ENCODE data around the gene NEK10. TPM values are rescaled to one million over a fixed set of nuclear protein-coding genes. Genes with fewer than 3 reads are reported as not detected.

The NEK10 gene
- total RNA-seq, 4 donors from 2014 or later: 4.0 to 6.0 (median 5.4) TPM

DNA sequence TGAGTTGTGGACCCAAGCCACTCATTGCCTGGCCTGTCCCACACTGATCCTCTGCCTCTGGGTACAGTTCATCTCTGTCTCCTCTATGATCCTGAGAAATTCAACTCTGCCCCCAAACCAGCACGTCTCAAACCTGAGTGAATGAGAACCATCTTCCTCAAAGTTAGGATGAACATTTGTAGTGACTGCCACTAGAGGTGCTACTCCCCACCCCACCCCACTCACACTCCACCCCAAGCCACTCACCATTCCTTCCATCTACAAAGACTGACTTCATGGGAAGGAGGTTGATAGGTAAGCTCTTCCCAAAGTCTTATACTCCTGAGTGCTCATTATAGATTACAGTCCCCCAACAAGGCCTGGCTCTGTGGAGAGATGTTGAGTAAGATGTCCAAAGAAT, 43.8 kb downstream of the NEK10 start:
- no peak for DNase-seq
- H3K4me1 ChIP-seq: peaks cover 0 to 7% (median 0%) of the 10 kb centered on the region in 4 donors
- H3K36me3 ChIP-seq: no peaks in the 10 kb centered on the region
- no peaks in the 10 kb centered on the region for H3K27me3 ChIP-seq
- TF ChIP-seq POLR2A (IDR thresholded peaks at IDR 0.05): no peak
- TF ChIP-seq, protein P1, sequence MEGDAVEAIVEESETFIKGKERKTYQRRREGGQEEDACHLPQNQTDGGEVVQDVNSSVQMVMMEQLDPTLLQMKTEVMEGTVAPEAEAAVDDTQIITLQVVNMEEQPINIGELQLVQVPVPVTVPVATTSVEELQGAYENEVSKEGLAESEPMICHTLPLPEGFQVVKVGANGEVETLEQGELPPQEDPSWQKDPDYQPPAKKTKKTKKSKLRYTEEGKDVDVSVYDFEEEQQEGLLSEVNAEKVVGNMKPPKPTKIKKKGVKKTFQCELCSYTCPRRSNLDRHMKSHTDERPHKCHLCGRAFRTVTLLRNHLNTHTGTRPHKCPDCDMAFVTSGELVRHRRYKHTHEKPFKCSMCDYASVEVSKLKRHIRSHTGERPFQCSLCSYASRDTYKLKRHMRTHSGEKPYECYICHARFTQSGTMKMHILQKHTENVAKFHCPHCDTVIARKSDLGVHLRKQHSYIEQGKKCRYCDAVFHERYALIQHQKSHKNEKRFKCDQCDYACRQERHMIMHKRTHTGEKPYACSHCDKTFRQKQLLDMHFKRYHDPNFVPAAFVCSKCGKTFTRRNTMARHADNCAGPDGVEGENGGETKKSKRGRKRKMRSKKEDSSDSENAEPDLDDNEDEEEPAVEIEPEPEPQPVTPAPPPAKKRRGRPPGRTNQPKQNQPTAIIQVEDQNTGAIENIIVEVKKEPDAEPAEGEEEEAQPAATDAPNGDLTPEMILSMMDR (IDR thresholded peaks at IDR 0.05): no peak
- peak overlapping the region in 2 of 4 donors; percentile 16 to 46 for H3K27ac ChIP-seq
- no peak overlapping the region for H3K4me3 ChIP-seq
- H3K9me3 ChIP-seq: no peaks in the 10 kb centered on the region

DNA sequence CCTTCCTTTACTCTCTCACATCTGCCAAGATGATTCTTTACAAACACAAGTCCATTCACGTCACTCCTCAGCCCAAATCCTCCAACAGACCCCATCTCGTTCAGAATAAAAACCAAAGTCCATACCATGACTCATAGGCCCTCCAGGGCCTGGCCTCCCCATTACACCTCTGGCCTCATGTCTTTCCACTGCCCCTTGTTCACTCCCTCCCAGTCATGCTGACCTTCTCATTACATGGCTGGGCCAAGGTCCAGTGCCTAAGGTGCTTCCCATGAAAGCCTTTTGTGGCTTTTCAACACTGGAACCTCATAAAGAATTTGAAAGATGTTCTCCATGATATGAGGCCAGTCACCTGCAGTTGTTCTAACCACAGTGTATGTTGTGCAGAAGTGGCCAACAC, 44.5 kb downstream of the NEK10 start:
- Histone ChIP-seq H3K27me3 (no peaks in the 10 kb centered on the region), H3K4me3 (no peak overlapping the region), H3K36me3 (no peaks in the 10 kb centered on the region), H3K27ac (peak overlapping the region in 2 of 4 donors; percentile 3 to 46), H3K9me3 (no peaks in the 10 kb centered on the region), H3K4me1 (peaks cover 0 to 7% (median 0%) of the 10 kb centered on the region in 4 donors)
- DNase-seq: no peak
- no peak for TF ChIP-seq POLR2A (IDR thresholded peaks at IDR 0.05)
- TF ChIP-seq, protein P1 (IDR thresholded peaks at IDR 0.05): no peak

DNA sequence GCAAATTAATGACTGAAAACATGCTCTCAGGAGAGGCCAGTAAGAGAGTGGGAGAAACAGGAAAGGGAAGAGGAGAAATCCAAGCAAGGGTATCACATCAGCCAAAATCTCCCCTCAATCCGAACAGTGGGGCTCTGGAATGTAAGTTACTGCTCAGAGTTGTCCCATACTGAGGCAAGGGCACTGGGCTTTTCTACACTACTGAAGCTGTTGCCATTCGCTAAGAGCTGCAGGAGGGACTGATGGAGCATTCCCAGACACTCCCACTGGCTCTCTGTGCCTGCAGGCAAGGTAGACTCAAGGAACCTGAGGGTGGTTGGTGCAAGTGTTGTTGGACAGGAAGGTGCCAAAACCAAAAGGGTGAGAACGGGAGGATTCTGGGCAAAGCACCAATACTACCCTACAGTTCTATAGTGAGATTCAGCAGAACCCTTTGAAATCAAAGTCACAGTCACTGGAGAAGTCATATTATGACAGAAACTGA, 46.1 kb downstream of the NEK10 start:
- no peaks in the 10 kb centered on the region for H3K9me3 ChIP-seq
- no peak for TF ChIP-seq POLR2A (IDR thresholded peaks at IDR 0.05)
- TF ChIP-seq, protein P1 (IDR thresholded peaks at IDR 0.05): no peak

DNA sequence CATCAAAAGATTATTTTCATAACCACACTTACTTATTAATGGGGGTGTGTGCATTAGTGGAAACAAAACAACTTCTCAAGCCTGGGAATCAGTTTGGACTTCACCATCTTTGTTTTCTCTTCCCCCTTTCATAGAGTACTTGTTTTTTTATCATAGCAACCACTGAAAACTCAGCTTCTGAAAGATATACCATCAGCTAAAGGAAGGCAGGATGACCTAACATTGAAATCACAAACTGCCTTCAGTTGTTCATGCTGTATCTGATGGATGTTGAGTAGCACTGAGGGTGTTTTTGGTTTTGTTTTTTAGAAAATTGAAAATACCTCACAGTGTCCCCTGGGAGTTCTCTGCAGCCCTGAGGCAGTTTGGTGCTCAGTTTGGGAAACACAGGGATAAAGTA, 46.5 kb downstream of the NEK10 start:
- TF ChIP-seq, protein P1 (IDR thresholded peaks at IDR 0.05): no peak
- TF ChIP-seq POLR2A (IDR thresholded peaks at IDR 0.05): no peak
- H3K27me3 ChIP-seq: no peaks in the 10 kb centered on the region
- H3K9me3 ChIP-seq: no peaks in the 10 kb centered on the region
- no peak overlapping the region for H3K4me3 ChIP-seq
- H3K27ac ChIP-seq: no peak overlapping the region
- no peaks in the 10 kb centered on the region for H3K36me3 ChIP-seq
- no peak for DNase-seq
- H3K4me1 ChIP-seq: peaks cover 0 to 7% (median 0%) of the 10 kb centered on the region in 4 donors

More for the DNA sequence above, 46.1 kb downstream of the NEK10 start:
- Histone ChIP-seq H3K27me3 (no peaks in the 10 kb centered on the region), H3K27ac (no peak overlapping the region), H3K36me3 (no peaks in the 10 kb centered on the region), H3K4me1 (peaks cover 0 to 7% (median 0%) of the 10 kb centered on the region in 4 donors), H3K4me3 (no peak overlapping the region)
- no peak for DNase-seq

DNA sequence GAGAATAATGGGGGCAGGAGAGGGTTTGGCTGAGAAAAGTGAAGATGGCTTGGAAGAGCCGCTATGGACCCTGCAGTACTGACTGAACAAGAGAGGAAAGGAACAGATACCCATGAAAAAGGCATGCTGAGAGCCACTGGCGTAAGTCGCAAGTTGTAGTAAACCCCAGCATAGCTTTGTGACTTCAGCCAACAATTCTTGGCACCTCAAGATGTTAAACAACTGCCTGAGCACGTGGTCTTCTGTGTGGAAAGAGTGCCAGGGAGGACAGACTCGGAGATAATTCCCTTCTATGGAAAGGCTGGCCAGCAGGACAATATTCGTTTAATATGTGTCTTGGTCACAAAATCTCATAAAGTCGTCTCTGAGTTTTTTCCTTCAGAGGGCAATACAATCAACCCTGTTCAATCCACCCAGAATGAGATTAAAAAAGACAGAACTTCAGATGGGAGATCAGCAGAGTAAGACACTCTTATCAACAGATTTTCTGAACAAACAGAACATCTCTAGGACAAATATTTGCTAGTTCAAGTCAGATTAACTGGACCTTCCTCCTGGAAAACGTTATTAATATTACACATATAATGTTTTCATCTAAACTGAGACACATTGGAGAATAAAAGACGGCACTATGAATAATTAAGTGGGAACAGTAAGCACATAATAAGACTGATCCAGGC, 49.2 kb downstream of the NEK10 start:
- TF ChIP-seq POLR2A (IDR thresholded peaks at IDR 0.05): no peak
- TF ChIP-seq, protein P1 (IDR thresholded peaks at IDR 0.05): no peak
- no peaks in the 10 kb centered on the region for H3K9me3 ChIP-seq

More for the DNA sequence above, 49.2 kb downstream of the NEK10 start:
- H3K36me3 ChIP-seq: no peaks in the 10 kb centered on the region
- no peak overlapping the region for H3K4me3 ChIP-seq
- H3K27me3 ChIP-seq: no peaks in the 10 kb centered on the region
- no peaks in the 10 kb centered on the region for H3K4me1 ChIP-seq
- no peak for DNase-seq
- peak overlapping the region in 1 of 4 donors; percentile 27 for H3K27ac ChIP-seq
